Measurements from ENCODE around the gene LRRC4C.
A peak's percentile ranks its signal among the peaks of the same experiment; 100 is the strongest.

The LRRC4C gene

GRCh38 chr11:40894501-40894900 is 565.0 kb downstream of the LRRC4C start:
- Histone ChIP-seq H3K4me3 (ENCODE audit: severe bottlenecking) (no peak overlapping the region), H3K36me3 (ENCODE audit: low read depth) (no peaks in the 10 kb centered on the region), H3K9me3 (ENCODE audit: severe bottlenecking) (no peaks in the 10 kb centered on the region), H3K27ac (ENCODE audit: poor library complexity, severe bottlenecking) (no peak overlapping the region), H3K4me1 (ENCODE audit: insufficient read depth, poor library complexity, severe bottlenecking) (no peaks in the 10 kb centered on the region), H3K27me3 (ENCODE audit: insufficient read depth, poor library complexity, severe bottlenecking) (peaks cover 10% of the 10 kb centered on the region)
- DNase-seq (ENCODE audit: low spot score): no peak
- ATAC-seq (ENCODE audit: low read depth): no peak
- no peak for TF ChIP-seq CTCF (IDR thresholded peaks at IDR 0.05; ENCODE audit: poor library complexity, severe bottlenecking)

- no peaks in the 10 kb centered on the region for H3K4me1 ChIP-seq (ENCODE audit: insufficient read depth, poor library complexity, severe bottlenecking)
- DNase-seq (ENCODE audit: low spot score): no peak
- ATAC-seq (ENCODE audit: low read depth): peak; percentile 44; the same call in 1 of the 3 replicates
- H3K9me3 ChIP-seq (ENCODE audit: severe bottlenecking): no peaks in the 10 kb centered on the region
- no peak overlapping the region for H3K4me3 ChIP-seq (ENCODE audit: severe bottlenecking)
- H3K27ac ChIP-seq (ENCODE audit: poor library complexity, severe bottlenecking): no peak overlapping the region
- TF ChIP-seq CTCF (IDR thresholded peaks at IDR 0.05; ENCODE audit: poor library complexity, severe bottlenecking): no peak
- H3K36me3 ChIP-seq (ENCODE audit: low read depth): no peaks in the 10 kb centered on the region
- H3K27me3 ChIP-seq (ENCODE audit: insufficient read depth, poor library complexity, severe bottlenecking): no peaks in the 10 kb centered on the region
Measured at GRCh38 chr11:40885250-40885954, 574.0 kb downstream of the LRRC4C start.

DNA sequence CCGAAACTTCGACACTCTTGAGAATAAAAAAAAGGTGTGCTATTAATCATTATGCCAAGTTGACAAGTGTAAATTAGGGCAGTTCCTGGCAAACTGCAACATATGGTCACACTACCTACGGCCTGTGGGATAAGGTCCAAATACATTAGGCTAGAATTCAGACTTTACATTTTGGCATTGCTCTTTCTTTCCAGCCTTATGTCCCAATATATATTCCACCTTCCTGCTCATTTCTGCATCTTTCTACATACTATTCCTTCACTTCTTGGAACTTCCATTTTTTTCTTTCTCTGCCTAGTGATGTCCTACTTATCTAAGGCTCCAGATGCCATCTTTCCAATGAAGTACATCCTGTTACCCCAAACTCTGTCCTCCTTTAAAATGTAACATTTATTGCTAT is 577.2 kb downstream of the LRRC4C start:
- H3K4me3 ChIP-seq (ENCODE audit: severe bottlenecking): no peak overlapping the region
- no peaks in the 10 kb centered on the region for H3K36me3 ChIP-seq (ENCODE audit: low read depth)
- no peak overlapping the region for H3K27ac ChIP-seq (ENCODE audit: poor library complexity, severe bottlenecking)
- H3K27me3 ChIP-seq (ENCODE audit: insufficient read depth, poor library complexity, severe bottlenecking): no peaks in the 10 kb centered on the region
- no peaks in the 10 kb centered on the region for H3K9me3 ChIP-seq (ENCODE audit: severe bottlenecking)
- no peak for DNase-seq (ENCODE audit: low spot score)
- H3K4me1 ChIP-seq (ENCODE audit: insufficient read depth, poor library complexity, severe bottlenecking): no peaks in the 10 kb centered on the region
- no peak for TF ChIP-seq CTCF (IDR thresholded peaks at IDR 0.05; ENCODE audit: poor library complexity, severe bottlenecking)
- no peak for ATAC-seq (ENCODE audit: low read depth)

- H3K4me3 ChIP-seq (ENCODE audit: severe bottlenecking): no peak overlapping the region
- H3K36me3 ChIP-seq (ENCODE audit: low read depth): no peaks in the 10 kb centered on the region
- ATAC-seq (ENCODE audit: low read depth): no peak
- H3K9me3 ChIP-seq (ENCODE audit: severe bottlenecking): no peaks in the 10 kb centered on the region
- H3K4me1 ChIP-seq (ENCODE audit: insufficient read depth, poor library complexity, severe bottlenecking): no peaks in the 10 kb centered on the region
- no peak overlapping the region for H3K27ac ChIP-seq (ENCODE audit: poor library complexity, severe bottlenecking)
- no peak for DNase-seq (ENCODE audit: low spot score)
- H3K27me3 ChIP-seq (ENCODE audit: insufficient read depth, poor library complexity, severe bottlenecking): no peaks in the 10 kb centered on the region
- TF ChIP-seq CTCF (IDR thresholded peaks at IDR 0.05; ENCODE audit: poor library complexity, severe bottlenecking): no peak
Measured at GRCh38 chr11:40879911-40880310, 579.5 kb downstream of the LRRC4C start.

DNA sequence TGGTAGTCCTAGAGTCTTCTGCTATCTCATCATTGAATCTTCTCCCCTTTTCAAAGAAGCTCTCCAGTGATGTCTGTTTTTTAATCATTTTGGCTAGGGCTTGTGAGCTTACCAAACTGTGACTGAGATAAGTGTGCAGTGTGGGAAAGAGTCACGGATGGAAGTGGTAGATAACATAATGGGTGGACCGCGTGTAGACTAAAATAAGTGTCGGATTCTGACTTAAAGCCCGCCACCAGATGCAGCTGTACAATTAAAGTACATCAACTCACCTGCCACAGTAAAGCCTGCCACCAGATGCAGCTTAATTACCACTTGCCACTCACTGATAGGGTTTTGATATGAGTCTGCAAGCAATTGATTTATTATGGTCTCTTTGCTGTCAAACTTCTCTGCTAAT is 581.5 kb downstream of the LRRC4C start:
- no peak for DNase-seq (ENCODE audit: low spot score)
- no peaks in the 10 kb centered on the region for H3K4me1 ChIP-seq (ENCODE audit: insufficient read depth, poor library complexity, severe bottlenecking)

More for the DNA sequence above, 581.5 kb downstream of the LRRC4C start:
- H3K27ac ChIP-seq (ENCODE audit: poor library complexity, severe bottlenecking): no peak overlapping the region
- ATAC-seq (ENCODE audit: low read depth): no peak
- TF ChIP-seq CTCF (IDR thresholded peaks at IDR 0.05; ENCODE audit: poor library complexity, severe bottlenecking): no peak
- H3K4me3 ChIP-seq (ENCODE audit: severe bottlenecking): no peak overlapping the region
- no peaks in the 10 kb centered on the region for H3K9me3 ChIP-seq (ENCODE audit: severe bottlenecking)
- no peaks in the 10 kb centered on the region for H3K36me3 ChIP-seq (ENCODE audit: low read depth)
- no peaks in the 10 kb centered on the region for H3K27me3 ChIP-seq (ENCODE audit: insufficient read depth, poor library complexity, severe bottlenecking)
